ENCODE results near the gene SPRY2. TPM values are rescaled to one million over a fixed set of nuclear protein-coding genes. Genes with fewer than 3 reads are reported as not detected.

Gene SPRY2
- polyA plus RNA-seq, 1 donor from 2014 or later, result 6.0 TPM

DNA sequence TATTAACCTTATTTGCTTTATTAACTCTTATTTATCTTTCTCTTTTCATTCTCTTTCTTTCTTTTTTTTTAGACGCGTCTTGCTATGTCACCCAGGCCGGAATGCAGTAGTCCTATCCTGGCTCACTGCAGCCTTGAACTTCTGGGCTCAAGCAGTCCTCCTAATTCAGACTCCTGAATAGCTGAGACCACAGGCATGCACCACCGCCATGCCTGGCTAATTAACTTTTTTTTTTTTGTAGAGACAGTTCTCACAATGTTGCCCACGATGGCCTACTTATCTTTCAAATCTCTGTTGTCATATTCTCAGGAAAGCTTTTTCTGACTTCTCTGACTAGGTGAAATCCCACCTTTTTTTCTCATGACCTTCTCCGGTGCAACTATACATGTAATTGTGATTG is 7.8 kb upstream of the SPRY2 start:
- Histone ChIP-seq H3K4me2 (ENCODE audit: low read length) (no peak overlapping the region), H3K79me2 (replicated peaks; ENCODE audit: insufficient read depth, low read length) (no peaks in the 10 kb centered on the region), H3K27ac (ENCODE audit: low read length) (no peak overlapping the region), H3K9me3 (ENCODE audit: low read length) (no peaks in the 10 kb centered on the region), H2AFZ (ENCODE audit: low read depth, low read length) (no peak overlapping the region), H3K36me3 (ENCODE audit: insufficient read depth, low read length) (no peaks in the 10 kb centered on the region), H3K9me2 (ENCODE audit: insufficient read depth, low read length) (no peaks in the 10 kb centered on the region), H3K27me3 (ENCODE audit: insufficient read depth, low read depth, low read length) (no peaks in the 10 kb centered on the region), H3K4me3 (ENCODE audit: low read length) (no peak overlapping the region), H3K9ac (ENCODE audit: low read length) (no peak overlapping the region), H3F3A (ENCODE audit: insufficient read depth, low read length, poor library complexity, severe bottlenecking) (no peaks in the 10 kb centered on the region), H4K20me1 (ENCODE audit: insufficient read depth) (no peaks in the 10 kb centered on the region)
- TF ChIP-seq, protein P1, sequence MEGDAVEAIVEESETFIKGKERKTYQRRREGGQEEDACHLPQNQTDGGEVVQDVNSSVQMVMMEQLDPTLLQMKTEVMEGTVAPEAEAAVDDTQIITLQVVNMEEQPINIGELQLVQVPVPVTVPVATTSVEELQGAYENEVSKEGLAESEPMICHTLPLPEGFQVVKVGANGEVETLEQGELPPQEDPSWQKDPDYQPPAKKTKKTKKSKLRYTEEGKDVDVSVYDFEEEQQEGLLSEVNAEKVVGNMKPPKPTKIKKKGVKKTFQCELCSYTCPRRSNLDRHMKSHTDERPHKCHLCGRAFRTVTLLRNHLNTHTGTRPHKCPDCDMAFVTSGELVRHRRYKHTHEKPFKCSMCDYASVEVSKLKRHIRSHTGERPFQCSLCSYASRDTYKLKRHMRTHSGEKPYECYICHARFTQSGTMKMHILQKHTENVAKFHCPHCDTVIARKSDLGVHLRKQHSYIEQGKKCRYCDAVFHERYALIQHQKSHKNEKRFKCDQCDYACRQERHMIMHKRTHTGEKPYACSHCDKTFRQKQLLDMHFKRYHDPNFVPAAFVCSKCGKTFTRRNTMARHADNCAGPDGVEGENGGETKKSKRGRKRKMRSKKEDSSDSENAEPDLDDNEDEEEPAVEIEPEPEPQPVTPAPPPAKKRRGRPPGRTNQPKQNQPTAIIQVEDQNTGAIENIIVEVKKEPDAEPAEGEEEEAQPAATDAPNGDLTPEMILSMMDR (IDR thresholded peaks at IDR 0.05; ENCODE audit: poor library complexity, severe bottlenecking), result no peak
- TF ChIP-seq MXI1 (conservative IDR thresholded peaks at IDR 0.05; ENCODE audit: poor library complexity, severe bottlenecking) (no peak), POLR2AphosphoS5 (IDR thresholded peaks at IDR 0.05) (no peak), EZH2 (IDR thresholded peaks at IDR 0.05; ENCODE audit: borderline replicate concordance, insufficient read depth, low read length, poor library complexity, severe bottlenecking) (no peak), EP300 (conservative IDR thresholded peaks at IDR 0.05; ENCODE audit: poor library complexity, severe bottlenecking) (no peak), RAD21 (conservative IDR thresholded peaks at IDR 0.05) (no peak), TAF1 (IDR thresholded peaks at IDR 0.05; ENCODE audit: low read depth) (no peak)
- TF ChIP-seq, protein P2, sequence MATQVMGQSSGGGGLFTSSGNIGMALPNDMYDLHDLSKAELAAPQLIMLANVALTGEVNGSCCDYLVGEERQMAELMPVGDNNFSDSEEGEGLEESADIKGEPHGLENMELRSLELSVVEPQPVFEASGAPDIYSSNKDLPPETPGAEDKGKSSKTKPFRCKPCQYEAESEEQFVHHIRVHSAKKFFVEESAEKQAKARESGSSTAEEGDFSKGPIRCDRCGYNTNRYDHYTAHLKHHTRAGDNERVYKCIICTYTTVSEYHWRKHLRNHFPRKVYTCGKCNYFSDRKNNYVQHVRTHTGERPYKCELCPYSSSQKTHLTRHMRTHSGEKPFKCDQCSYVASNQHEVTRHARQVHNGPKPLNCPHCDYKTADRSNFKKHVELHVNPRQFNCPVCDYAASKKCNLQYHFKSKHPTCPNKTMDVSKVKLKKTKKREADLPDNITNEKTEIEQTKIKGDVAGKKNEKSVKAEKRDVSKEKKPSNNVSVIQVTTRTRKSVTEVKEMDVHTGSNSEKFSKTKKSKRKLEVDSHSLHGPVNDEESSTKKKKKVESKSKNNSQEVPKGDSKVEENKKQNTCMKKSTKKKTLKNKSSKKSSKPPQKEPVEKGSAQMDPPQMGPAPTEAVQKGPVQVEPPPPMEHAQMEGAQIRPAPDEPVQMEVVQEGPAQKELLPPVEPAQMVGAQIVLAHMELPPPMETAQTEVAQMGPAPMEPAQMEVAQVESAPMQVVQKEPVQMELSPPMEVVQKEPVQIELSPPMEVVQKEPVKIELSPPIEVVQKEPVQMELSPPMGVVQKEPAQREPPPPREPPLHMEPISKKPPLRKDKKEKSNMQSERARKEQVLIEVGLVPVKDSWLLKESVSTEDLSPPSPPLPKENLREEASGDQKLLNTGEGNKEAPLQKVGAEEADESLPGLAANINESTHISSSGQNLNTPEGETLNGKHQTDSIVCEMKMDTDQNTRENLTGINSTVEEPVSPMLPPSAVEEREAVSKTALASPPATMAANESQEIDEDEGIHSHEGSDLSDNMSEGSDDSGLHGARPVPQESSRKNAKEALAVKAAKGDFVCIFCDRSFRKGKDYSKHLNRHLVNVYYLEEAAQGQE (IDR thresholded peaks at IDR 0.05; ENCODE audit: borderline replicate concordance), result no peak

DNA sequence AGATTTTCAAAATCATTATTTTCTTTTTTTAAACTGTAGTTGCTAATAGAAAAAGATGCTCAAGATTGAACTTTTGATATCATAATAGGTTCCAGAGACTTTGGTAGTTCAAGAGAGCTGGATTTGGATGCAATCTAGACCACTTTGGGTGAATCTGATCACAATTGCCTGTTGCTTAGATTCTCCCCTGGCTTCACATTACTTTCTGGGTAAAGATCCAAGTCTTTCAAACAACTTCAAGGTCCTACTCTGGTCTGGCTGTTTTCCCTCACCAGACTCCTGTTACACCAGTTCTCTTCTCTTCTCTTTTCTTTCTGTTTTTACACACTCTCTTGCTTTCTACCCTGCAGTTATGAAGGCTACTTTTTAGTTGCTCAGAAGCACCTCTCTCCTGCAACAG is 7.4 kb upstream of the SPRY2 start:
- no peak overlapping the region for H3K4me3 ChIP-seq (ENCODE audit: low read length)
- H3K27me3 ChIP-seq (ENCODE audit: insufficient read depth, low read depth, low read length), result no peaks in the 10 kb centered on the region
- no peak overlapping the region for H3K27ac ChIP-seq (ENCODE audit: low read length)
- H3K9me2 ChIP-seq (ENCODE audit: insufficient read depth, low read length), result no peaks in the 10 kb centered on the region
- no peaks in the 10 kb centered on the region for H4K20me1 ChIP-seq (ENCODE audit: insufficient read depth)
- H3K4me2 ChIP-seq (ENCODE audit: low read length), result no peak overlapping the region
- no peaks in the 10 kb centered on the region for H3K79me2 ChIP-seq (replicated peaks; ENCODE audit: insufficient read depth, low read length)
- no peaks in the 10 kb centered on the region for H3F3A ChIP-seq (ENCODE audit: insufficient read depth, low read length, poor library complexity, severe bottlenecking)
- H2AFZ ChIP-seq (ENCODE audit: low read depth, low read length), result no peak overlapping the region
- H3K9ac ChIP-seq (ENCODE audit: low read length), result no peak overlapping the region
- TF ChIP-seq, protein P1 (IDR thresholded peaks at IDR 0.05; ENCODE audit: poor library complexity, severe bottlenecking), result no peak
- TF ChIP-seq EZH2 (IDR thresholded peaks at IDR 0.05; ENCODE audit: borderline replicate concordance, insufficient read depth, low read length, poor library complexity, severe bottlenecking) (no peak), MXI1 (conservative IDR thresholded peaks at IDR 0.05; ENCODE audit: poor library complexity, severe bottlenecking) (no peak), SMC3 (conservative IDR thresholded peaks at IDR 0.05; ENCODE audit: poor library complexity) (no peak), EP300 (conservative IDR thresholded peaks at IDR 0.05; ENCODE audit: poor library complexity, severe bottlenecking) (no peak), RAD21 (conservative IDR thresholded peaks at IDR 0.05) (no peak), TAF1 (IDR thresholded peaks at IDR 0.05; ENCODE audit: low read depth) (no peak), POLR2AphosphoS5 (IDR thresholded peaks at IDR 0.05) (no peak)
- TF ChIP-seq, protein P2 (IDR thresholded peaks at IDR 0.05; ENCODE audit: borderline replicate concordance), result no peak
- H3K9me3 ChIP-seq (ENCODE audit: low read length), result no peaks in the 10 kb centered on the region
- H3K36me3 ChIP-seq (ENCODE audit: insufficient read depth, low read length), result no peaks in the 10 kb centered on the region
